HepG2 (cell line): ENCODE measurements around the gene NPTXR. TPM values are rescaled to one million over a fixed set of nuclear protein-coding genes. Genes with fewer than 3 reads are reported as not detected.

Source experiments
- AKAP8 ChIP-seq: sonication (generic); formaldehyde crosslinking; IDR thresholded peaks from 2 replicates; pipeline ENCODE4 v1.5.1; 2020; ENCODE audit warnings: mild to moderate bottlenecking, missing genetic modification reagents
- BCL3 ChIP-seq: sonication (generic); formaldehyde crosslinking; IDR thresholded peaks from 2 replicates; pipeline ENCODE4 v1.5.1; 2020; ENCODE audit warnings: mild to moderate bottlenecking, missing genetic modification reagents, moderate library complexity
- CCDC6 ChIP-seq: sonication (generic); formaldehyde crosslinking; IDR thresholded peaks from 2 replicates; pipeline ENCODE4 v1.8.1; 2022; ENCODE audit warnings: mild to moderate bottlenecking, missing genetic modification reagents, moderate library complexity
- EEA1 ChIP-seq: sonication (generic); formaldehyde crosslinking; IDR thresholded peaks from 2 replicates; pipeline ENCODE4 v1.5.1; 2020; ENCODE audit warnings: mild to moderate bottlenecking, missing genetic modification reagents, borderline replicate concordance
- ELK4 ChIP-seq: sonication (generic); formaldehyde crosslinking; IDR thresholded peaks from 2 replicates; pipeline ENCODE4 v1.9.0; 2021; ENCODE audit warnings: missing genetic modification reagents, borderline replicate concordance
- ETS1 ChIP-seq: sonication (generic); formaldehyde crosslinking; IDR thresholded peaks from 2 replicates; pipeline ENCODE4 v1.4.0; 2020; ENCODE audit warnings: missing genetic modification reagents
- FLYWCH1 ChIP-seq: sonication (generic); formaldehyde crosslinking; IDR thresholded peaks from 2 replicates; pipeline ENCODE4 v1.8.1; 2023; ENCODE audit warnings: mild to moderate bottlenecking, missing genetic modification reagents
- HMG20A ChIP-seq: IDR thresholded peaks from 2 replicates; pipeline ENCODE4 v1.6.1; 2016; ENCODE audit warnings: borderline replicate concordance
- MAFK ChIP-seq, 2 experiments: IDR thresholded peaks in 1 of 2; conservative IDR thresholded peaks in 1 of 2; 2 replicates each; pipeline ENCODE4 v1.6.1; 2011; ENCODE audit warnings: improper control_type of control experiment in 2 of 2, low read length in 2 of 2
- MED13 ChIP-seq: sonication (generic); formaldehyde crosslinking; IDR thresholded peaks from 2 replicates; pipeline ENCODE4 v1.5.0; 2020; ENCODE audit warnings: missing genetic modification reagents
- MNT ChIP-seq: fragments of 450-650 bp; IDR thresholded peaks from 2 replicates; pipeline ENCODE4 v1.6.1; 2016
- NR1H2 ChIP-seq: sonication (generic); formaldehyde crosslinking; IDR thresholded peaks from 2 replicates; pipeline ENCODE4 v1.8.1; 2022; ENCODE audit warnings: low read depth, missing genetic modification reagents, borderline replicate concordance
- RELA ChIP-seq: sonication (generic); formaldehyde crosslinking; IDR thresholded peaks from 2 replicates; pipeline ENCODE4 v1.4.0; 2020; ENCODE audit warnings: missing genetic modification reagents
- SAP130 ChIP-seq: IDR thresholded peaks from 2 replicates; pipeline ENCODE4 v1.6.1; 2016; ENCODE audit warnings: low read depth
- SIX1 ChIP-seq: sonication (generic); formaldehyde crosslinking; IDR thresholded peaks from 2 replicates; pipeline ENCODE4 v1.4.0; 2020; ENCODE audit warnings: missing genetic modification reagents, borderline replicate concordance
- SUZ12 ChIP-seq: fragments of 150-350 bp; IDR thresholded peaks from 2 replicates; pipeline ENCODE4 v1.6.1; 2014; ENCODE audit warnings: low read depth, low read length
- THRA ChIP-seq: sonication (generic); formaldehyde crosslinking; IDR thresholded peaks from 2 replicates; pipeline ENCODE4 v1.4.0; 2020; ENCODE audit warnings: missing genetic modification reagents, borderline replicate concordance
- ZBTB25 ChIP-seq: IDR thresholded peaks from 2 replicates; pipeline ENCODE4 v1.6.1; 2018; ENCODE audit warnings: missing genetic modification reagents
- ZNF282 ChIP-seq: fragments of 450-650 bp; IDR thresholded peaks from 2 replicates; pipeline ENCODE4 v1.6.1; 2018; ENCODE audit not compliant: partially characterized antibody
- ZNF343 ChIP-seq: sonication (generic); formaldehyde crosslinking; IDR thresholded peaks from 2 replicates; pipeline ENCODE4 v1.4.0; 2020; ENCODE audit warnings: mild to moderate bottlenecking, missing genetic modification reagents
- ZNF605 ChIP-seq: sonication (generic); formaldehyde crosslinking; IDR thresholded peaks from 2 replicates; pipeline ENCODE4 v1.8.0; 2022; ENCODE audit warnings: mild to moderate bottlenecking, missing genetic modification reagents
- ZNF709 ChIP-seq: sonication (generic); formaldehyde crosslinking; IDR thresholded peaks from 2 replicates; pipeline ENCODE4 v1.5.0; 2020; ENCODE audit warnings: mild to moderate bottlenecking, missing genetic modification reagents
- ZNF83 ChIP-seq: sonication (generic); formaldehyde crosslinking; IDR thresholded peaks from 2 replicates; pipeline ENCODE4 v1.4.0; 2020; ENCODE audit warnings: missing genetic modification reagents, mild to moderate bottlenecking, borderline replicate concordance
- ZSCAN25 ChIP-seq: sonication (generic); formaldehyde crosslinking; IDR thresholded peaks from 2 replicates; pipeline ENCODE4 v1.8.0; 2022; ENCODE audit warnings: mild to moderate bottlenecking, missing genetic modification reagents
- polyA plus RNA-seq, 8 experiments: library from polyadenylated mRNA; depleted of rRNA in 3 of 8; stranded (reverse) in 7 of 8; unstranded in 1 of 8; fragments of >200 nt; fragmentation: Illumina TruSeq in 4 of 8; extraction: Trizol in 4 of 8; gene quantifications; 2 replicates each; pipeline versions ENCODE4 v1.2.1 to v1.2.3, GENCODE V29; 2011 to 2016; ENCODE audit warnings: low read depth in 4 of 8, missing spikeins in 1 of 8, mixed read lengths in 1 of 8; ENCODE audit not compliant: insufficient read depth in 1 of 8
- total RNA-seq, 5 experiments: library from RNA; depleted of rRNA; stranded (reverse); fragments of >200 nt; fragmentation: Illumina TruSeq; extraction: Trizol; gene quantifications; 2 replicates each; pipeline ENCODE4 v1.2.3, GENCODE V29; 2016; ENCODE audit warnings: low read depth in 1 of 5

Gene NPTXR
- total and polyA plus RNA-seq, 2 of the 13 experiments (the other 11 are each of a cell fraction or from before 2014, with no cell fraction given) = 2.6 to 4.8 TPM

GRCh38 chr22:38872172-38872830, 28.5 kb upstream of the NPTXR start, which contains the start of gene CBX6 (continued):
- TF ChIP-seq HMG20A (CRISPR knock-in tag) (no peak), NR1H2 (CRISPR knock-in tag) (no peak), MAFK (conservative IDR thresholded peaks at IDR 0.05 in 1 of 2, IDR thresholded peaks at IDR 0.05 in 1 of 2; ENCODE audit: low read length in 2 of 2) (0 out of 4 replicates have a peak, but pooled peaks of 1 of the 2 experiments have one; percentile 1), THRA (CRISPR knock-in tag) (no peak), SAP130 (CRISPR knock-in tag) (peak; percentile 22), ETS1 (CRISPR knock-in tag) (no peak), SUZ12 (no peak), RELA (CRISPR knock-in tag) (no peak), BCL3 (CRISPR knock-in tag) (no peak), ZNF282 (no peak), ZNF83 (CRISPR knock-in tag) (no peak), AKAP8 (CRISPR knock-in tag) (no peak), EEA1 (no peak), ZNF709 (CRISPR knock-in tag) (no peak), ELK4 (CRISPR knock-in tag) (no peak), ZNF605 (CRISPR knock-in tag) (peak; percentile 56), ZBTB25 (CRISPR knock-in tag) (no peak), SIX1 (CRISPR knock-in tag) (no peak), ZNF343 (CRISPR knock-in tag) (no peak), CCDC6 (CRISPR knock-in tag) (0 out of 2 replicates have a peak, but pooled peaks have one; percentile 51), MNT (no peak), FLYWCH1 (CRISPR knock-in tag) (no peak), MED13 (no peak), ZSCAN25 (CRISPR knock-in tag) (no peak)
